GM18505 (cell line): ENCODE measurements around the gene SLC38A3.

Source experiments
- ATAC-seq: cut with Tn5 transposase; IDR thresholded peaks from one replicate; pipeline ENCODE4 v1.9.1; 2021; ENCODE audit not compliant: unreplicated experiment
- POLR2A ChIP-seq: IDR thresholded peaks from 4 replicates; pipeline ENCODE4 v1.6.1; 2011; ENCODE audit warnings: borderline replicate concordance; ENCODE audit not compliant: insufficient read depth, insufficient read length; ENCODE audit errors: extremely low read depth

The SLC38A3 gene

GRCh38 chr3:50231581-50231980, 26.5 kb downstream of the SLC38A3 start:
- no peak for ATAC-seq
- TF ChIP-seq POLR2A = no peak

- ATAC-seq = no peak
- TF ChIP-seq POLR2A = no peak
These were observed 27.2 kb downstream of the SLC38A3 start for GRCh38 chr3:50232303-50232702.

- no peak for TF ChIP-seq POLR2A
- ATAC-seq = no peak
These were observed 28.1 kb downstream of the SLC38A3 start for GRCh38 chr3:50233176-50233575.

- TF ChIP-seq POLR2A = peak; percentile 97
- peak; percentile 91 for ATAC-seq
These were observed 30.8 kb downstream of the SLC38A3 start, which contains the start of gene GNAI2 for GRCh38 chr3:50235716-50236483. Gene GNAI2 (plus strand): TSS chr3:50236204. CDS start chr3:50236336, 132 bp downstream.

- no peak for TF ChIP-seq POLR2A
These were observed 31.5 kb downstream of the SLC38A3 start for GRCh38 chr3:50236484-50237132.

GRCh38 chr3:50237133-50237651, 32.1 kb downstream of the SLC38A3 start:
- no peak for ATAC-seq
- TF ChIP-seq POLR2A = no peak

More at GRCh38 chr3:50236484-50237132, 31.5 kb downstream of the SLC38A3 start:
- no peak for ATAC-seq

GRCh38 chr3:50237754-50238548, 32.9 kb downstream of the SLC38A3 start:
- ATAC-seq = no peak
- peak; percentile 79 for TF ChIP-seq POLR2A

GRCh38 chr3:50238549-50239026, 33.5 kb downstream of the SLC38A3 start:
- TF ChIP-seq POLR2A = no peak
- ATAC-seq = no peak

- ATAC-seq = no peak
- no peak for TF ChIP-seq POLR2A
These were observed 34.6 kb downstream of the SLC38A3 start for GRCh38 chr3:50239649-50240048.

- TF ChIP-seq POLR2A = no peak
- ATAC-seq = no peak
These were observed 36.1 kb downstream of the SLC38A3 start for GRCh38 chr3:50241163-50241562.

GRCh38 chr3:50241713-50242380, 36.8 kb downstream of the SLC38A3 start:
- ATAC-seq = no peak
- TF ChIP-seq POLR2A = no peak

- no peak for ATAC-seq
- no peak for TF ChIP-seq POLR2A
These were observed 37.3 kb downstream of the SLC38A3 start for GRCh38 chr3:50242381-50242770.
